H1 (cell line): Measurements from ENCODE around the gene MBIP.

Experiments
- CHD2 ChIP-seq: IDR thresholded peaks from 2 replicates; pipeline ENCODE4 v1.6.1; 2012; ENCODE audit warnings: low read length, improper control_type of control experiment
- EZH2 ChIP-seq: fragments of 200-600 bp; sonication (generic); IDR thresholded peaks from 2 replicates; pipeline ENCODE4 v1.7.1; 2012; ENCODE audit warnings: low read depth, mild to moderate bottlenecking, moderate library complexity, low read length, inconsistent platforms; ENCODE audit not compliant: severe bottlenecking
- TCF12 ChIP-seq: IDR thresholded peaks from 2 replicates; pipeline ENCODE4 v1.6.1; 2011; ENCODE audit warnings: low read depth, mild to moderate bottlenecking, low read length
- ZNF274 ChIP-seq: IDR thresholded peaks from 2 replicates; pipeline ENCODE4 v1.7.0; 2012; ENCODE audit warnings: low read length, borderline replicate concordance; ENCODE audit errors: extremely low read depth
- TF ChIP-seq, protein P1 (sequence below): IDR thresholded peaks from 2 replicates; pipeline ENCODE4 v1.6.1; 2011; ENCODE audit warnings: low read length, improper control_type of control experiment
- TF ChIP-seq, protein P2 (sequence below), 3 experiments: IDR thresholded peaks; 1 replicate in 2 of 3; 2 replicates in 1 of 3; pipeline versions ENCODE4 v1.5.1 to v1.6.1; 2011; ENCODE audit warnings: low read length in 3 of 3, mild to moderate bottlenecking in 3 of 3, inconsistent platforms in 2 of 3, low read depth in 1 of 3, moderate library complexity in 1 of 3; ENCODE audit not compliant: insufficient read depth in 1 of 3; ENCODE audit errors: control extremely low read depth in 1 of 3

DNA sequence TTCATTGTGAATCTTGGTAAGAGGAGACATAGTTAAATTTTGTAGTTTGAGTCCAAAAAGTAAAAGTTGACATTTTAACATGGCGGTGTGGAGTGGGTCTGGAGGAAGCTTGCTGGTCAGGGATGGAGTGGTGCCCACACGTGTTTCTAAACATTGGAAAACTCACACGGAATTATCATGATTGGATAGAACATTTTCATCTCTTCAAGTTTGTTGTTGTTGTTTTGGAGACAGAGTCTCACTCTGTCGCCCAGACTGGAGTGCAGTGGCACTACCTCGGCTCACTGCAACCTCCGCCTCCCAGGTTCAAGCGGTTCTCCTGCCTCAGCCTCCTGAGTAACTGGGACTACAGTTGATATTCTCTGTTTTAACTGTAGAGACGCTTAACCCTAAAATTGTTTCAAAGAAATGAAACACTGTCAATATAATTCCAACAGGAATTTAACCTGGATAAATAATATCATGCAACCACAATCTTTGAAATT, 502 bp upstream of the MBIP start:
- TF ChIP-seq CHD2, result no peak
- TF ChIP-seq, protein P1, sequence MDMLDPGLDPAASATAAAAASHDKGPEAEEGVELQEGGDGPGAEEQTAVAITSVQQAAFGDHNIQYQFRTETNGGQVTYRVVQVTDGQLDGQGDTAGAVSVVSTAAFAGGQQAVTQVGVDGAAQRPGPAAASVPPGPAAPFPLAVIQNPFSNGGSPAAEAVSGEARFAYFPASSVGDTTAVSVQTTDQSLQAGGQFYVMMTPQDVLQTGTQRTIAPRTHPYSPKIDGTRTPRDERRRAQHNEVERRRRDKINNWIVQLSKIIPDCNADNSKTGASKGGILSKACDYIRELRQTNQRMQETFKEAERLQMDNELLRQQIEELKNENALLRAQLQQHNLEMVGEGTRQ, result no peak
- no peak for TF ChIP-seq TCF12
- TF ChIP-seq EZH2, result no peak
- TF ChIP-seq, protein P2, sequence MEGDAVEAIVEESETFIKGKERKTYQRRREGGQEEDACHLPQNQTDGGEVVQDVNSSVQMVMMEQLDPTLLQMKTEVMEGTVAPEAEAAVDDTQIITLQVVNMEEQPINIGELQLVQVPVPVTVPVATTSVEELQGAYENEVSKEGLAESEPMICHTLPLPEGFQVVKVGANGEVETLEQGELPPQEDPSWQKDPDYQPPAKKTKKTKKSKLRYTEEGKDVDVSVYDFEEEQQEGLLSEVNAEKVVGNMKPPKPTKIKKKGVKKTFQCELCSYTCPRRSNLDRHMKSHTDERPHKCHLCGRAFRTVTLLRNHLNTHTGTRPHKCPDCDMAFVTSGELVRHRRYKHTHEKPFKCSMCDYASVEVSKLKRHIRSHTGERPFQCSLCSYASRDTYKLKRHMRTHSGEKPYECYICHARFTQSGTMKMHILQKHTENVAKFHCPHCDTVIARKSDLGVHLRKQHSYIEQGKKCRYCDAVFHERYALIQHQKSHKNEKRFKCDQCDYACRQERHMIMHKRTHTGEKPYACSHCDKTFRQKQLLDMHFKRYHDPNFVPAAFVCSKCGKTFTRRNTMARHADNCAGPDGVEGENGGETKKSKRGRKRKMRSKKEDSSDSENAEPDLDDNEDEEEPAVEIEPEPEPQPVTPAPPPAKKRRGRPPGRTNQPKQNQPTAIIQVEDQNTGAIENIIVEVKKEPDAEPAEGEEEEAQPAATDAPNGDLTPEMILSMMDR (IDR thresholded peaks at IDR 0.05; ENCODE audit: control extremely low read depth in 1 of 3, insufficient read depth in 1 of 3, low read depth in 1 of 3, low read length in 3 of 3), result no peak
- no peak for TF ChIP-seq ZNF274
